ENCODE results near the gene DPH5.

Gene DPH5

DNA sequence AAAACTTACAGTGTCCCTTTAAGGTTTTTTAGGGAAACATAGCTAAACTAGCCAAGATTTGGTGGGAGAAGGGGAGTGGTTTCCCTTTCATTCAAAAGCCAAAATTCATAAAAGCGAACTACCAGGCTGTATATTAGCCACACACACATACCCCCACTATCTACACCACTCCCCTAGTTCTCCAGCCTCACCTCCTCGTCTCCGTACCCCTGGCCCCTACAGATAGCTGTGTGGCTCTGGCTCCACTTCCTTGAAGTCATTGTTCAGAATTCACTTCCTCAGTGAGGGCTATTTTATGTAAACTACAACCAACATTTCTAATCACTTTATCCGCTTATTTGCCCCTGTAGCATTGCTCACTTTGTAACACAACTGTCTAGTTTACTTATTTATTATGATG is 5.3 kb upstream of the DPH5 start:
- DNase-seq (ENCODE audit: low read depth) = no peak

- DNase-seq (ENCODE audit: low read depth) = no peak
Observed at GRCh38 chr1:101029184-101029583, 3.6 kb upstream of the DPH5 start.

DNA sequence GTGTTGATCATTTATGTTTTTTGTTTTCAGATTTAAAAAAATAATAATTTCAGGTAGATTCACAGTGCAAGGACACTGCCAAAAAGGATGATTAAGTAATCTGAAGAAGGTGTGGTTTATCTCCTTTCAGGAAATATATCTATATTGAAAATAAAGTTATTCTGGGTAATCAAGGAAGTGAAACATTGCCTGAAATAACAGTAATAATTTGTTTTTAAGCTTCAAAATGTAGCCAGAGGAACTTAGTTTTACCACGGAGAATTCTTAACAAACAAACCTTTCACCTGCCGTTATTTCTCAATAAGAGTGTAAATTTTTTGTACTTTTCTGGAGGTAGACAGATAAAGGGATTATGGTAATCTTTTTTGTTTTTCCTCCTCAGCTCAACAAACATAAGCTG is 2.9 kb upstream of the DPH5 start:
- no peak for DNase-seq (ENCODE audit: low read depth)

DNA sequence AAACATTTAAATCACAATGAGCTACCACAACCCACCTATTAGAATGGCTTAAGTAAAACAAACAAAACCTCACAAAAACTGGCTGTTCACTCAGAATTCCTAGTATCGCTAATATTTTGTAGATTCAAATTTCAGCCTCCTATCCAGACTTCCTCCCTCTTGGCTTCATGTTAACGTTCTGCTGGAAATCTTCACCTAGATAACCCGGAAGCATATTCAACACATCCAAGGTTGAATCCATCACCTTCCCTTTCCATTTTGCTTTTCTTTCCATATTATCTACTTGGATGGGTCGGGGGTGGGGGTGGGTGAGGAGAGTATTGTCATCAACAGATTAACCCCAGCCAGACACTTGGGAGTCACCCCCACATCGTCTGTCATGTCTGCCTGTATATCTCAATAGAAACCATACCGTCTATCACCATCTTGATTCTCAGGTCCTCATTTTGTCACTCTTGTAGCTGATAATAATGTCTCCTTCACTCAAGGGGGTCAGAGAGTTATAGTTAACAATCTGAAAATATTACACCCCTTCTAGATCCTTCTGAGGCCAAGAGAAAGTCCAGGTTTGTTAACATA is 1.7 kb upstream of the DPH5 start:
- no peak for DNase-seq (ENCODE audit: low read depth)

DNA sequence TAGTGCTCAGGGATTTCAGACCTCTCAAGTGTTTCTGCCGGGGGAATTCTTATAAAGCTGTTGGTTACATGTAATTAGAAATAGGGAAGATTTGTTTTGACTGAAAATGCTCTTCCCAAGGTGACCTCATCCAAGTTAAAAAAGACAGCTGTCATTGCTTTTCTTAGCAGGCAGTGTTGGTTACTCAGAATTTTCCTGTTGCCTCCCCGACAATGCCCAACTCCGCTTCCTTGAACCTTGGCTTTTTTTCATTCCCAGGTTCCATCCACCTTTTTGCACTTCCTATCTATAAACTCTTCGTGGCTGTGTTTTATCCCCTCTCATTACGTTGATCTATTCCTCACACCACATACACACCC is 825 bp upstream of the DPH5 start:
- DNase-seq (ENCODE audit: low read depth) = no peak

DNA sequence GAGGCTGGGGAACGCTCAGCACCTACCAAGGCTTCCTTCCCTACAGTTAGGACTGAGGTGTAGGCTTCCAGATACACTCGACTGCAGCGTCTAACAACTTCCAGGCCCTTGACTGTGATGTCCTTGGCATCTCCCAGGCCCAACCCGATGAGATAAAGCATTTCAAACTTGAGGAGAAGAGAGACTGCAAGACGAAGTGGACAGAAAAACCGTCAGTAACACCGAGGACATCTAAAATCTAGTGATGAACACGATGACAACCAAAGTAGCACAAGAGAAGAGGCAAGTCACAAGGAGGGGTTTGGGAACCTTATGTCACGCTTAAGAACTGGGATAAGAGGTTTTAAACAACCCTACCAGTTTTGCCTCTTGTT is 314 bp downstream of the DPH5 start:
- no peak for DNase-seq (ENCODE audit: low read depth)

GRCh38 chr1:101022294-101022693 is 3.3 kb downstream of the DPH5 start:
- DNase-seq (ENCODE audit: low read depth) = peak; percentile 40

GRCh38 chr1:101017448-101017847 is 8.1 kb downstream of the DPH5 start:
- no peak for DNase-seq (ENCODE audit: low read depth)

DNA sequence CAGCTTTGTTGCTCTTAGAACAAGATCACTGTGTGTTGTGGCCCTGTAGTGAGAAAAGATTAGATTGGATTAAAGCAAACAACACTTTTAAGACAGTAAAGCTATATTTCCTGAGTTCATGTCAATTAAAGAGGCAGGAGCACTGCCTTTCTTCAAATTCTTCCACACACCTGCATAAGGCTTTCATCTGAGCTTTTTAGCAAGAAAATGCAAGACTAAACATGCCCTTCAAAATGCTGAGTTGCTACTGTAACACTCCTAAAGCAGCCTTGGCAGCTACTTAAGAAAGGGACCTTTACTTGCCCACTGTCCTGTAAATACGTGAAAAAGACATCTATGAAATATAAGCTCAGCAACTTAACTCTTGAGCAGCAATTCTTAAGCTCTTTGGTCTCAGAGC is 11.8 kb downstream of the DPH5 start:
- DNase-seq (ENCODE audit: low read depth) = no peak

DNA sequence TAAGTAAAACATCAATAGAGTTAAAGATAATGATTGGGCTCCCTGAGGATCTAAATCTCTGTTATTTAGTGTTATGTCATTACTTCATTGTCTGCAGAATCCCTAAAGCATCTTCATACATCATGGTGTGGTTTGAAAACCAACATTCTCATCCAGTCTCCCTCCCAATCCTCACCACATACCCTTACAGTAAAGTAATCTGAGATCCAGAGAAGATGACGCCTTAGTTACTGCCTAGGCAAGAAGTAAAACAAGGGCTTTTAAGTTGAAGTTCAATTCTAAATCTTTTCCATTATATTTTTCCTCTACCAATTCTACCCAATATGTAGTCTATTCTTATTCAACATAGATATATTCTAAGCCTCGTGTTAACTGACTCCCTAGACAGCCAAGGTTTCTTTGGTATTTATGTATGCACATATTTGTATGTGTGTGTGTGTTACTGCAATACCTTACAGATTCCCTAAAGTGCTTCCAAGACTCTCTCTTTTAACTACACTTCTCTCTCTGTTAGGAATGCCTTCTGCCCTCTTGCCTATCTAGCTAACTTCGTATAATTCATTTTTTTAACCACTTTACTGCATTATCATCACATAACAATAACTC is 17.3 kb downstream of the DPH5 start:
- no peak for DNase-seq (ENCODE audit: low read depth)

- no peak for DNase-seq (ENCODE audit: low read depth)
Observed at GRCh38 chr1:101006553-101006952, 19.0 kb downstream of the DPH5 start.

- no peak for DNase-seq (ENCODE audit: low read depth)
Observed at GRCh38 chr1:101005871-101006270, 19.7 kb downstream of the DPH5 start.

DNA sequence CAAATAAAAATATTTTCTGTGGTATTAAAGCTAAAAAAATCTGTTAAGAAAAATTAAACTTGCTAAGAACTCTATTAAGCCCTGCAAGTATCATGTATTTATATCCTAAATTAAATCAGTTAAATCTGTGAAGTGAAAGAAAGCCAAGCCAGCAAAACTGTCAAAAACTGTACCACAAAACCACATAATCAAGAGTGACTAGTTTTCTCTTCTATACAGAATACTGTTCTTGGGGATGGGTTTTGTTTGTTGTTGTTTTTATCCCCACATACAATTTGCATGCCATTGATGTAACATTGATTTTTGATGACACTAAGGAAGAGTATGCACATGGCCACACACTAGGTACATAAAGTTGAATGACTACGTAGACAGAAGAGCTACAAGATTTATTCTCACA is 20.4 kb downstream of the DPH5 start:
- DNase-seq (ENCODE audit: low read depth) = no peak

DNA sequence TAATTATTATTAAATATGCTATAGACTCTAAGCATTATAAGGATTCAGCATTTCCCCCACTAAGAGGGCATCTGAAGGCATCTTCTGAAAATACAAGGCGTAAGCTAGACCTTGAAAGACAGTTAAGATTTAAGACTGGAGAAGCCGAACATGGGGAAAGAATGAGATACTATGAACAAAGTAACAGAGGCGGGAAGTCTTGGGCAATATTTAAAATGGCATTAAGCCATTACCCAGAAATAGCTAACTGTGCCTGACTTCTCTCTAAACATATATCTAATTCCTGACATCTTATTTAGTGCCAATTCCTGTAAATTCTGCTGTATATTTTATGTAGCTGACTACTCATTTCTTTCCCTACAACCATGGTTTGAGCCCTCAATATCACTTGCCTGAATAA is 20.9 kb downstream of the DPH5 start:
- no peak for DNase-seq (ENCODE audit: low read depth)

DNA sequence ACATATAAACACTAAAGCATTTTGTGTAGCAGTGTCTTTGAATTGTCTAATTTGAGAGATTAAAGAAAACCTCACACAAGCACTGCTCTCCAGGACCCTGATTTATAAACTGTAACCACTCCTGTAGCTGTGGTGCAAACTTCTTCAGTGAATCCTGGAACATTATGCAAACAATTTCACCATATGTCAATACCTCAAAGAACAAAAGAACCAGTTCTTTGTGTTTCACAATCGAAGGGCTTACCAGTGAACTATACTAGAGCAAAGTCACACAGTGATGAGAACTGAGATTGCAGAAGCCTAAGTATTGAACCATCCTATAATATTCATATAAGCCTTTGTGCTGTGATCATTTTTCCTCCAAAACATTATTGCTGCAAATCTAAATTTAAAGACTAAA is 21.5 kb downstream of the DPH5 start:
- no peak for DNase-seq (ENCODE audit: low read depth)

- DNase-seq (ENCODE audit: low read depth) = no peak
Observed at GRCh38 chr1:101003012-101003650, 22.5 kb downstream of the DPH5 start.

- DNase-seq (ENCODE audit: low read depth) = no peak
Observed at GRCh38 chr1:101002551-101002950, 23.0 kb downstream of the DPH5 start.

GRCh38 chr1:101000131-101000873 is 25.3 kb downstream of the DPH5 start:
- DNase-seq (ENCODE audit: low read depth) = no peak

- no peak for DNase-seq (ENCODE audit: low read depth)
Observed at GRCh38 chr1:100998426-100998825, 27.2 kb downstream of the DPH5 start.

- DNase-seq (ENCODE audit: low read depth) = no peak
Observed at GRCh38 chr1:100995198-100995988, 30.2 kb downstream of the DPH5 start.

- peak; percentile 61 for DNase-seq (ENCODE audit: low read depth)
Observed at GRCh38 chr1:100989306-100990077, 36.1 kb downstream of the DPH5 start.

- no peak for DNase-seq (ENCODE audit: low read depth)
Observed at GRCh38 chr1:100988121-100988520, 37.5 kb downstream of the DPH5 start.
